H1 (cell line): ENCODE results near the gene RAB11B. TPM values are rescaled to one million over a fixed set of nuclear protein-coding genes. Genes with fewer than 3 reads are reported as not detected.

Experiments used
- CHD7 ChIP-seq: fragments of 300-600 bp; sonication (generic); IDR thresholded peaks from 2 replicates; pipeline ENCODE4 v1.7.1; 2012; ENCODE audit warnings: low read length, moderate library complexity, mild to moderate bottlenecking, inconsistent platforms; ENCODE audit not compliant: insufficient replicate concordance
- GTF2F1 ChIP-seq: IDR thresholded peaks from 2 replicates; pipeline ENCODE4 v1.6.1; 2012; ENCODE audit warnings: low read depth, low read length, improper control_type of control experiment, borderline replicate concordance
- POLR2AphosphoS5 ChIP-seq: IDR thresholded peaks from 2 replicates; pipeline ENCODE4 v1.6.1; 2011; ENCODE audit warnings: low read depth, low read length
- polyA plus RNA-seq, 7 experiments: library from polyadenylated mRNA; depleted of rRNA in 3 of 7; stranded (reverse) in 5 of 7; unstranded in 2 of 7; fragments of >200 nt in 5 of 7; fragments of 200-250 nt in 2 of 7; gene quantifications; 1 replicate in 5 of 7; 2 replicates in 1 of 7; 4 replicates in 1 of 7; pipeline versions ENCODE4 v1.2.1 to v1.2.3, GENCODE V29; 2011 to 2013; ENCODE audit warnings: missing spikeins in 2 of 7, mixed read lengths in 2 of 7
- total RNA-seq: library from RNA; stranded (reverse); fragmentation: NEBNext Ultra II Directional; extraction: Animal tissue kit (Norgen Biotek cat#: 25700); gene quantifications from 2 replicates; pipeline ENCODE4 v1.2.1, GENCODE V29; 2021

RAB11B gene
- total and polyA plus RNA-seq, 2 of the 8 experiments (the other 6 are each of a cell fraction or from before 2014, with no cell fraction given) = 50.2 to 85.8 TPM

GRCh38 chr19:8449830-8450229 lies 59.7 kb downstream of the RAB11B start (continued):
- TF ChIP-seq CHD7 = no peak
- TF ChIP-seq POLR2AphosphoS5 = peak; percentile 25; the same call in 1 of the 2 replicates
- no peak for TF ChIP-seq GTF2F1
